ENCODE measurements around the gene PIBF1.
"Not testable (repeated sequence)": the region's sequence is repeated elsewhere in the genome, so short reads cannot be mapped to it uniquely, and the experiment has no call there.

Gene PIBF1

DNA sequence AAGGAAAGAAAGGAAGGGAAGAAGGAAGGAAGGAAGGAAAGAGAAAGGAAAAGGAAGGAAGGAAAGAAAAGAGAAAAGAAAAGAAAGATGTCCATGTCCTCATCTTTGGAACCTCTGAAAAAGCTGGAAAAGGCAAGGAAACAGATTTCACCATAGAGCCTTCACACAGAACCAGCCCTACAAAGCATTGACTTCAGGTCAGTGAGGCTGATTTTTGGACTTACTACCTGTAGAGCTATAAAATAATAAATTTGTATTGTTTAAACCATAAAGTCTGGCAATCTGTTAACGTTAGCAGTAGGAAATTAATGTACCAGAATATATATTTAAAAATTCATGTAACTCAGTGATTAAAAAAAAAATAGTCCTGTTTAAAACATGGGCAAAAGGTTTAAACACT, 130.0 kb downstream of the PIBF1 start:
- DNase-seq, result no peak

DNA sequence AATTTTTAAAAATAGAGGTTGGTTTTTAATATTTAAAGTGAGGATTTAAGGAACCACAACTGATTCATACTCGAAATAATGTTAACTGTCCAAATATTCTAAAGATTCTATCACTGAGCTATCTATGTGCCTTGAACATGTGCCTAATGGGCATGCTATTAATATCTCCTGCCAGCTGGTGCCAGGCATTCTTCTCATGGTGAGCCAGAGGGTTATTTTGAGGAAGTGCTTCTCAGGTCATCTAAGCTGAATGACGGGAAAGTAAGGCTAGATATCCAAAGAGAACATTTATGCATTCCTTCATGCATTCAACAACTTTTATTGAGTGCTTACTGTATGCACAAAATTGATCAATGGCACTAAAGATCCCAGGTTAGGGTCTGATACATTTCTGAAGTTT, 138.2 kb downstream of the PIBF1 start:
- DNase-seq, result no peak

DNA sequence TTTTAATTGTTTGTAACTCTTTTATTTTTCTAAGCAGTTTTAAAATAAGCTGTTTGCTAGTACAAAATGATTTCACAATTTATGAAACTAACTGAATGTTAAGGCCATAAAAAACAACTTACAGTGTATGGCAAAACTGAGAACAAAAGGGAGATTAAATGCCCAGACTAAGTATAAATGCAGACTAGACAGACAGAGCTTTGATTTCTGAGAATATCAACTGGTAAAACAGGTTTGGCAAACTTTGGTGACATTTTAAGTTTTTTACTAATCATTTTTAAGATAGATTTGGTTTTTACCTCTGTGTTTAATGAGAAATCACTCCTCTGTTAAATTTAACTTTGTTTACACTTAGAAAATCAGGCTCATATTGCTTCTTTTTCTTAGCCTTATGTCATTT, 149.4 kb downstream of the PIBF1 start:
- no peak for DNase-seq

DNA sequence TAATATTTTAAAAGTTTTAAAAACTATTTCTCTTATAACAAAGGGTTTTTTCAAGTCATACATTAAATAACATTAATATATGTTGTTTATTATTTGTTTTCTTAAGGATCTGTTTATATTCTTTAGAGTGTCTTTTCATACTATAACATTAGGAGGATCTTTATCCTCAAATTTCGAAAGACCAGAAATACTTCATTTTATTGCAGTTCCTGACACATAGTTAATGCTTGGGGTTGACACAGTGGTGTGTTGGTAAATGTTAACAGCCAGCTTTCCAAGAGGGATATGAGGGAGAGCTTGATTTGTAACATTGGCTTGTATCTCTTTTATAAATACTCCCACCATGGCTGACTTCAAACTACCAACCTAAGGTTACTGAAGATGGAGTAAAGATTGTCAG, 150.3 kb downstream of the PIBF1 start:
- DNase-seq, result no peak

DNA sequence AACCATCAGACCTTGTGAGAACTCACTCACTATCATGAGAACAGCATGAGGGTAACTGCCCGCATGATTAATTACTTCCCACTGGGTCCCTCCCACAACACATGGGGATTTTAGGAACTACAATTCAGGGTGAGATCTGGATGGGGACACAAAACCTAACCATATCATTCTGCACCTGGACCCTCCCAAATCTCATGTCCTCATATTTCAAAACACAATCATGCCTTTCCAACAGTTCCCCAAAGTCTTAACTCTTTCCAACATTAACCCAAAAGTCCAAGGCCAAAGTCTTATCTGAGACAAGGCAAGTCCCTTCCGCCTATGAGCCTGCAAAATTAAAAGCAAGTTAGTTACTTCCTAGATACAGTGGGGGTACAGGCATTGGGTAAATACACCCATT, 164.3 kb downstream of the PIBF1 start:
- DNase-seq, result not testable (repeated sequence)

DNA sequence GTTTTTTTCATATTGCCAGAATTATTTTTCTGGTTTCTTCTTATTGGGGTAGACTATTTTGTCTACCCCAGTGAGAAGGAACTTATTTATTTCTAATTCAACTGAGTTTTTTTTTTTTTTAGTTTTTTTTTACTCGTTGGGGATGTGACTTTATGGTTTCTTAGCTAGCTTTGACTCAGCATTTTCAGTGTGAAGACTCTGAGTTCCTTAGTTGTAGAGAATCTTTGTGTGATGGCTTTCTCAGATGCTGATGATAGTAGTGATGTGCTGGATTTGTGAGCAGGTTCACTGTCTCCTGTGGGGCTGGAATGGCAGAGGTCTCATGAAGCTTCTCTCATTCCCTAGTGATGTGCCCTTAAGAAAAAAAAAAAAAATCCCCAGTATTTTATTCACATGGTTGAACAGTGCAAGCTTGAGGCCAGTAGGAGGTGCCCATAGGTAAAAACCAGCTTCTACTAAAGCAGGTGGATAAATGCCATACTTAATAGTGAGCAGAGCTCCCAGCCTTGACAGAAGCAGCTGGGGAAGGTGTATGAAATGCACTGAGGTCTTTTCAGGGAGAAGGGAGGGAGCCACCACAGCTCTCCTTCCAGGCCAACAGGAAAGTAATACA, 170.7 kb downstream of the PIBF1 start:
- DNase-seq, result no peak

DNA sequence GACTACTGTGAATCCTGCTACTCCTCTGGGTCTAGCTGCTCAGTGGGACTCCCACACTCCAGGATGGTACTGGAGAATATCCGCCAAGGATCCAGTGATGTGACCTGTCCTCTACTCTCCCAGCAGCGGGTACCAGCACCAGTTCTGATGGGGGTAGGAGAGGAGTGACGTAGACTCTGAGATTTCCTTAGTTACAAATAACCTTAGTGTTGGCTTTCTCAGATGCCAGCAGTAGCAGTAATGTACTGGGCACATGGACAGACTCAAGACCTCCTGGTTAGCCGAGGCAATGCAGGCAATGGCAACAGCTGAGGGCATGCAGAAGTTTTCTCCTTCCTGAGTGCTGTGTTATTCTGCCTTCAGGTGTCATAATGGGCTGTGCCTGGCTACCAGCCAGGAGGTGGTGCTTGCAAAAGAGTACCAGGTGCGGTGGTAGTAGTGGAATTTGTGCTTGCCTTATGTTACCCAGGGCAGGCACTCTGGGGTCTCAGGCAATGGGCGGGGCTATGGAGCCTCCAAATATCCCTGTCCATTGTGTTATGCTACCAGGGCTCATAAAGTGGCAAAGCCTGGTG, 171.5 kb downstream of the PIBF1 start:
- no peak for DNase-seq

DNA sequence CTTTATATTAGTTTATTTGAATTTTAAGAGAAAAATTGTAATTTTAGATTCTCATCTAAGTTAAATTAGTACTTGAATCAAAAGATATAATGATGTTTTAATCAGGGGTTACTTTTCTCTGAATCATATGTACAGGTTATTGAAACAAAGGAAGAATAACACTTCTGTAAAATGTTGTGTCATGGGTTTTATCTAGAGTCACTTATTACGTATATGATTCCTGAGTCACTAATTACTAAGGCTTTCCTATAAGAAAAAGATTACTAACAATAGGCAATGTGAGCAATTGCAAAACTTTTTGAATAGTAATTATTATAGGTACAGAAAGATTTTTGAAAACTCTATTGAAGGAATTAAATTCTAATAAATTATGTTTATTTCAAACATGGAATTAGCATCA, 177.7 kb downstream of the PIBF1 start:
- no peak for DNase-seq

DNA sequence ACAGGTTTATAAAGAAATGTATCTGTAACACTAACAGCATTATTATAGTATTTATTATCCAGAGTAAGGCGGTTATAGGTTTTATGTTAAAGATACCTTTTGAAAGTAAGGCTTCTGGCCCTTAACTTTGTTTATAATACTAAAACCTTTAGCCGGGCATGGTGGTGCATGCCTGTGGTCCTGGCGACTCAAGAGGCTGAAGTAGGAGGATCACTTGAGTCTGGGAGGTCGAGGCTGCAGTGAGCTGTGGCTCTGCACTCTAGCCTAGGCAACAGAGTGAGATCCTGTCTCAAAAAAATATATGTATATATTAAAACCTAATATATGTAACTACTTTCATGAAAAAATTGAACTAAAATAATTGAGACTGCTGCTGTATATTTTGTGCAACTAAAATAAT, 178.2 kb downstream of the PIBF1 start:
- no peak for DNase-seq

DNA sequence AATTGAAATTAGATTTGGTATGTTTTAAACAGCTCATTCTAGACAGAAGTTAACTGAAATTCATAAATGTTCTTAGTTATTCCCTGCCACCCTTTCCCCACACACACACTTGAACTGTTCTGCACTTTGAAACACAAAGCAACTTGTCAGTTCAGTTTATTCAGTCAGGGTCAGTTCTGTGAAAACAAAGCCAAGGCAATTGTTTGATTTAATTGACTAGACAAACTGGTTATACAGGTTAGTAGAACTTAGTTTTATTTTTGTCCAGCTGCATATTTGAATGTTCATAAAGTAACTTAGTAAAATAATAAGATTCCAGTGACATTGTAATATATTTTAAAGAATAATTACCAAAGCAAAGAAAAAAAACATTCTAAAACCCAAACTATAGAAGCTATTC, 178.6 kb downstream of the PIBF1 start:
- DNase-seq, result no peak

DNA sequence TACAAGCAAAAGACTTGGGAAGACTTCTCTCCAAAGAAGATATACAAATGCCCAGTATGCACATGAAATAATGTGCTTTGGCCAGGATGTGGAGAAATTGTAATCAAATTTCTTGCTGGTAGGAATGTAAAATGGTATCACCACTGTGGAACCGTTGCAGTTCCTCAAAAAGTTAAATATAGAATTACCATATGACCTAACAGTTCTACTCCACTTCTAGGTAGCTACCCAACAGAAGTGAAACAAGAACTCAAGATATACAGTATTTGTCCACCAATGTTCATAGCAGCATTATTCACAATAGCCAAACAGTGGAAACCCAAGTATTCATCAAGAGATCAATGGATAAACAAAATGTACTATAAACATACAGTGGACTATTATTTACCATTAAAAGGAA, 181.8 kb downstream of the PIBF1 start:
- DNase-seq, result no peak

DNA sequence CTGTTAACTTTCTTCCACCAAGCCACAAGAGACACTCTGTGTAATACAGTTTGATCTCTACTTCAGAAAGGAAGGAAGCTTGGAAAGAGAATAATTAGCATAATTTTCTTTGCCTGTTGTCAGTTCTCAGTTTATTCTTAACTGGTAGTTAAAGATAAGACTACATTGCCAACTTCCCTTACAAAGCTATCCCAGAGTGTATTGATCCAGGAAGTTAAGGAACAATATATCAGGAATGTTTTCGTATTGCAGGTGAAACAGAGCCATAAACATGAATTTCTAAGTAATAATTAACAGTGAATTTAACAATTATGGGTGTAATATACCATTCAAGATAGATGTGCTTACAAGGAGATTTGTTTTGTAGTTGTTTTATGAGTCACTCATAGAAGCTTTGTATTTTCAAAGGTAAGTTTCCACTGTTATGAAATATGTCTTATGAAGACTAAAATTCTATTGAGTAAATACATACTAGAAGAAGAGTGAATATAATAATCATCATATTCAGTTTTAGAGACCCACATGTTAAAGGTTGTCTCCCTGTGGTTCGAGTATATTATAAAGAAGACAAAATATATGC, 188.5 kb downstream of the PIBF1 start:
- DNase-seq, result no peak

DNA sequence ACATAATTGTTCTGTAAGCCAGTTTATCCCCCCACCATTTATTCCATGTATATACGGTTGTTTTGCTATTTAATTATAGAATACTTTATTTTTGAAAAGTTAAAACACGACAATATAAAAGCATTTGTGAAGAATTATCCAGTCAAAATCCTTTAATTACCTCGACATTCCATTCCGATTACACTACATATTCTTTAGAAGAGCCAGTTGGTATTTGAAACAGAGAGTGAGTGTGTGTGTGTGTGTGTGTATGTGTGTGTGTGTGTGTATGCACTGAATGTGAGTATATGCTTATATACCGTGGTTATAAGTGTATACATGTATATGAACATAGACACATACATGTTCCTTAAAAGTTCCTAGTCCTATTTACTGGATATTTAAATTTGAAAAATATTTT, 189.0 kb downstream of the PIBF1 start:
- no peak for DNase-seq

DNA sequence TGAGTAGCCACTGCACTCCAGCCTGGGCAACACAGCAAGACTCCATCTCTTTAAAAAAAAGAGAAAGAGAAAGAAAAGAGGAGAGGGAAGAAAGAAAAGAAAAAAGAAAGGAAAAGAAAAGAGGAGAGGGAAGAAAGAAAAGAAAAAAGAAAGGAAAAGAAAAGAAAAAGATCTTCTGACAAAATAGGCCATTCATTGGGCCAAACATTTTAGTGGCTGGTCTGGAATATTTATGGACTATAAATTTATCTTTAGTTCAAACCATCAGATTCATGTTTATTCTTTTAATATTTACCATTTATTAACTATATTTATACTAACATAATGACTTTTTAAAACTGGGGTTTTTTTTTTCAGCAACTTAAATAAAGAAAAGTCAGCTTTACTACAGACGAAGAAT, 191.3 kb downstream of the PIBF1 start:
- DNase-seq, result no peak

DNA sequence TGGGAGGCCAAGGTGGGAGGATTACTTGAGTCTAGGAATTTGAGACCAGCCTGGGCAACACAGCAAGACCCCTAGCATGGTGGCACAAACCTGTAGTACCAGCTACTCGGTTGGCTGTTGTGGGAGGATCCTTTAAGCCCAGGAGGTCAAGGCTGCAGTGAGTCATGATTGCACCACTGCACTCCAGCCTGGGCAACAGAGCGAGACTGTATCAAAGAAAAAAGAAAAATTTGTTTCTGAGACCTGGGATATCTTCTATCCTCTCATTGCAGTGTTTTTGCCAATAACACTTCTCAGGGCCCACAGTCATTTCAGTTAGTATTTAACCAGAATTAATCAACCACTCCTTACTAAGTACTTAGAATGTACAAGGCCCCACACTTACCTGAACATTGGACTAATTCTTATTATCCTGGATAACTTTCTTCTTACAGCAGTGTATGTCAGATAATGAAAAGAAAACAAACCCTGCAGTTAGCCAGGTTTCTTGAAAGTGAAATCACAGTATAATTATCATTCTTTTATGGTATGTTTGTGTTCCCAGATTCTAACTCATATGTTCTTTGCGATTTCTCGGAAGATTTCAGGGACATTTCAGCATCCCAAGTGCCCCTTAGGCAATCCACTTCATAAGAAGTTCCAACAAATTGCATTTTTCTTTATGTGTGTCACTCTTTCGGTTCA, 201.3 kb downstream of the PIBF1 start:
- no peak for DNase-seq

DNA sequence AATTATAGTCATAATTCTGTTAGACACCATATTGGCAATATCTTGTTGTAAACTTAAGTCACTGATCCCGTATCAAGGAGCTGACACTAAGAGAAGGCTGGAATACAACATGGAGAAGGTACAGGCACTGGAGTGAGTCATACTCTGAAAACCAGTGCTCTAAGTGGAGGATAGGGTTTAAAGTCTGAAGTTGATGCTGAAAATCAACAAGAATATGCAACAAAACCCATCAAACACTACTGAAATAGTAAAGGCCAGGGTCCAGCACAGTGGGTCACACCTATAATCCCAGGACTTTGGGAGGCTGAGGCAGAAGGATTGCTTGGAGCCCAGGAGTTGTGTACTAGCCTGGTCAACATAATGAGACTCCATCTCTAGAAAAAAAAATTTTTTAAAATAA, 203.7 kb downstream of the PIBF1 start:
- DNase-seq, result no peak

DNA sequence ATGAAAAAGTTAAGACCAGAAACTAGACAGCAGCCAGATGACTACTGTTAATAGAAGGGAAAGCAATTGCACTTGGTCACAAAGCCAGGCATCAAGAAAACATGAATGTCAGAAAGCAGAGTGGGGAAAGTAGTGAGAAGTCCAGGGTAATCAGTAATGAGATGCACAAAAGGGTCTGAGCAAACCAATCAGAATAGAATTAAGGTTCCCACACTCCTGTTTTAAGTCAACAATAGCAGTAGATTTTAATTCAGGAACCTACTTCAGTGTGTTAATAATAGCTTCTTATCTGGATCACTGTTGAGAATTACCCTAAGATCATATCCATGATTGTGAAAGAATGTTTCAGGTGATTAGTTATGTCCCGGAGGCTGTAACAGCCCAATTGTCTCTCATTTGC, 204.3 kb downstream of the PIBF1 start:
- DNase-seq, result no peak

DNA sequence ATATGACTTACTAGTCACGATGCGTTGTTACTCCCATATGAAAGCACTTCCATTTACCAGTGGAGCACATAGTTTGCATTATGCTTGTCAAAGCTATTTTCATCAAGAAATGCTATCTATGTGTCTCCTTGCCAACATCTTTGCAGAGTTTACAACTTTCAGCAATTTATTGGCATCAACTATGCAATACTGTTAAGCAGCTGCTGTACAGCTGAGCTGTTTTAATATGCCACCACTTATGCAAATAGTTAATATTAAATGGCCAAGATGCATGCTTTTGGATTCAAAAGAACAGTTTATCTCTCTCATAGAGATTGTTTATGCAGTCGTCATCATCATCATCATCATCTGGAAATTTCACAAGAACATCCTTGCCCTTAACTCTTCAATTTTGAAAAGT, 209.0 kb downstream of the PIBF1 start:
- DNase-seq, result no peak

DNA sequence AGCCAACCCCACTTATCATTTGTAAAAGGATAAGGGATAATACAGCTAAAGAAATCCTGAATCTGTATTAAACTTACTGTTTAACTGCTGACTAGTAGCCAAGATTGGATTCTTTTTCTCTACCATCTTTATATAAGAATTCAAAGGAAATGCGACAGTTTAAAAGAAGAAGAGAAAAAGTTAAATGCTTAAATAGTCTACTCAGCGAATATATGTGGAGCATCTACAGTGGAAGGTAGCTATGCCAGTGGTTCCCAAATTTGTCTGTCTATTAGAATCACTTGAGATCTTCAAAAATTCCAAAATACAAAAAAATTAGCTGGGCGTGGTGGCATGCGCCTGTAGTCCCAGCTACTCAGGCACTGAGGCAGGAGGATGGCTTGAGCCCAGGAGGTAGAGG, 216.1 kb downstream of the PIBF1 start:
- no peak for DNase-seq

DNA sequence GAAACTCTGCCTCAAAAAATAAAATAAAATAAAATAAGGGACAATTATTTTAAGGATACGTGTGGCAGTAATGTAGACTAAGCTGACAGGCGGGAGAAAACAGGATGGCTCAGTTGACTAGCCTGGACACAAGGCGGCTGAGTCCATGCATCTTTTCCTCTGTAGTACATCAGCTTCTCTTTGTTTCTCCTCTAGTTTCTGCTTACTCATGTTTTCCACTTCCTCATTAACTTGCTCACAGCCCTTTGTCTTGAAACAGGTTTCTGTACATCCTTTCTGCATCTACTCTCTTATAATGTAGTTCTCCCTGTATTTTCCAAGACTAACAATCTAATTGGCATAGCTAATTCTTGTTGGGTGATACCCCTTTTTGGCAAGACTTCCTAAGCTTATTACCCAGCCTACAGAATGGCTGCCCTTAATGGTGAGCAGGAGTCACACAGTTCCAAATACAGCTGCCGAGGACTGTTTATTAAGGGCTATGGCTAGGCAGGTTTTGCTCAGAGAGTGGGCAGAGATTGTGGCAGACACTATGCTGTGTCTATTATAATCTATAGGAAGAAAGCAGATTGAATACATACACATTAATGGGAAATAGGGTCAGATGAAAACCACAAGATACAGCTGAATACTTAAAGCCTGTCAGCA, 218.2 kb downstream of the PIBF1 start:
- no peak for DNase-seq

DNA sequence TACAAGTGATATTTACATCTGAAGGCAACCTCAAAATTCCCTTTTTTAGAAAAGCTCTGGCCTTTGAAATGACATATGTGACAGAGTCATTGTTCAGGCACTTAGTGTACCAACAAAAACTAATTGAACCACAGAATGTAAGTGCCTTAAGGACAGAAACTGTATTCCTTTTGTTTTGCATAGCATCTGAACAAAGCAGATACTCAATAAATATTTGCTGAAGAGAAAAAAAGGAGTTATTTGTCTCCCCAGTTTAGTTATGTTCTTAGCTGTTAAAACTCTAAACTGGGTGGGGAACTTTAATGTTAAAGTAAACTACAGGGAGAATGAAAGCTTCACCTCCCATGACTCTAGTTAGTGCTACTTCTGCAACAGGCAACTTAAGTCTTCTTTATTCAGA, 220.0 kb downstream of the PIBF1 start:
- DNase-seq, result no peak

DNA sequence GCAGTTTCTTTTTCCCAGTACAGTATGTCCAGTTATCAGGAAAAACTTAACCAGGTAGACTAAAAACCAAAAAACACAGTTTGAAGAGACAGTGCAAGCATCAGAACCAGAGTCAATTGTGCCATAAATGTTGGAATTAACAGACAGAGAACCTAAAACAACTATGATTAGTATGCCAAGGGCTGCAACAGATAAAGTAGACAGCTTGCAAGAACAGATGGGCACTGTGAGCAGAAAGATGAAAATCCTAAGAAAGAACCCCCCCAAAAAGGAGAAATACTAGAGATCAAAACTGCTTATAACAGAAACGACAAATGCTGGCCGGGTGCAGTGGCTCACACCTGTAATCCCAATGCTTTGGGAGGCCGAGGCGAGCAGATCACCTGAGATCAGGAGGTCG, 229.8 kb downstream of the PIBF1 start:
- DNase-seq, result no peak

DNA sequence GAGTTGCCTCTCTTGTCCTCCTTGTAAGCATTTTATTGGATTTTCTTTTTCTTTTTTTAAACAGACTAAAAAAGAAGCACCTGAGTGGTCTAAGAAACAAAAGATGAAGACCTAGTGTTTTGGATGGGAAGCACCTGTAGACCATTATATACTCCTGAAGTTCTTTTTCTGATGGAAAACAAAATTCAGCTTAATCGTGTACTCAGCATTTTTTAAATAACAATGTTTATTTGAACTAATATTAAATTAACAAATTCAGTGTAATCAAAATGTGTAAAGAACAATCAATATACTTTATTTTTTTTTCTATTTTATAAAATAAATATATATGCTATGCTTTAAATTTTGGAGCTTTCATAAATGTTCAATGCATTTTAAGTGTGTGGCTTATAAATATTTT, 233.9 kb downstream of the PIBF1 start:
- DNase-seq, result no peak

DNA sequence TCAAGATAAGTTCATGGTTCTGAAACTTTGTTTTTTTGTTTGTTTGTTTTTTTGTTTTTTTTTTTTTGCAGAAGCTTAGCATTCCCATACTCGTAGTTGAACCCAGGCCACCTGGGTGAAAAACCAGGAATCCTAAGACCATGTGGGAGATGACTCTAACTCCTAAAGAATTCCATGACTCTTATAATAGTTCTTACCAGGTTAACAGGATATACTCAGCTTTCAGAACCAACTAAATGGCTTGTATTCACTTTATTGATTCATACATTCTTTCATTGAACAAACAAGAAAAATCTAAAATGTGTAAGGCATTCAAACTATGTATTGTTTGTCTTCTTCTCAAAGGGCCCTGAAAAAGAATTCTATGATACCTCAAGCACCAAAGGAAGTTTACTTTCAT, 236.4 kb downstream of the PIBF1 start:
- DNase-seq, result no peak

All from SHP77 treated with DMSO at 0.1 percent for 48 hours (cell line).